ENCODE data around the gene MSL3B.

The MSL3B gene

GRCh38 chr2:233853353-233853752 is 14.8 kb downstream of the MSL3B start:
- no peak for TF ChIP-seq CTCF (IDR thresholded peaks at IDR 0.05)
- H3K27ac ChIP-seq: no peak overlapping the region
- peaks cover 33 to 42% of the 10 kb centered on the region in 2 experiments for H3K4me1 ChIP-seq (ENCODE audit: control insufficient read depth in 1 of 2, insufficient read depth in 1 of 2, low read depth in 1 of 2, low read length in 1 of 2)
- H3K27me3 ChIP-seq: no peaks in the 10 kb centered on the region
- H3K9me3 ChIP-seq: no peaks in the 10 kb centered on the region
- peak overlapping the region in 1 of 2 experiments; percentile 71 for H3K4me3 ChIP-seq (ENCODE audit: low read depth in 1 of 2, low read length in 1 of 2)
- peaks cover 20% of the 10 kb centered on the region for H3K36me3 ChIP-seq

GRCh38 chr2:233852056-233852455 is 16.1 kb downstream of the MSL3B start:
- peaks cover 33 to 36% of the 10 kb centered on the region in 2 experiments for H3K4me1 ChIP-seq (ENCODE audit: control insufficient read depth in 1 of 2, insufficient read depth in 1 of 2, low read depth in 1 of 2, low read length in 1 of 2)
- peak overlapping the region; percentile 66 for H3K27ac ChIP-seq
- peaks cover 32% of the 10 kb centered on the region for H3K36me3 ChIP-seq
- H3K27me3 ChIP-seq: no peaks in the 10 kb centered on the region
- H3K4me3 ChIP-seq (ENCODE audit: low read depth in 1 of 2, low read length in 1 of 2): no peak overlapping the region
- H3K9me3 ChIP-seq: no peaks in the 10 kb centered on the region
- TF ChIP-seq CTCF (IDR thresholded peaks at IDR 0.05): no peak

GRCh38 chr2:233851169-233851568 is 17.0 kb downstream of the MSL3B start:
- peaks cover 33 to 36% of the 10 kb centered on the region in 2 experiments for H3K4me1 ChIP-seq (ENCODE audit: control insufficient read depth in 1 of 2, insufficient read depth in 1 of 2, low read depth in 1 of 2, low read length in 1 of 2)
- H3K36me3 ChIP-seq: peaks cover 41% of the 10 kb centered on the region
- TF ChIP-seq CTCF (IDR thresholded peaks at IDR 0.05): no peak

GRCh38 chr2:233850745-233851144 is 17.4 kb downstream of the MSL3B start:
- no peaks in the 10 kb centered on the region for H3K27me3 ChIP-seq
- no peaks in the 10 kb centered on the region for H3K9me3 ChIP-seq
- peaks cover 41% of the 10 kb centered on the region for H3K36me3 ChIP-seq
- no peak overlapping the region for H3K4me3 ChIP-seq (ENCODE audit: low read depth in 1 of 2, low read length in 1 of 2)
- H3K27ac ChIP-seq: no peak overlapping the region
- no peak for TF ChIP-seq CTCF (IDR thresholded peaks at IDR 0.05)
- H3K4me1 ChIP-seq (ENCODE audit: control insufficient read depth in 1 of 2, insufficient read depth in 1 of 2, low read depth in 1 of 2, low read length in 1 of 2): peaks cover 33 to 36% of the 10 kb centered on the region in 2 experiments

More at GRCh38 chr2:233851169-233851568, 17.0 kb downstream of the MSL3B start:
- Histone ChIP-seq H3K27me3 (no peaks in the 10 kb centered on the region), H3K4me3 (ENCODE audit: low read depth in 1 of 2, low read length in 1 of 2) (no peak overlapping the region), H3K27ac (no peak overlapping the region), H3K9me3 (no peaks in the 10 kb centered on the region)

- H3K4me1 ChIP-seq (ENCODE audit: control insufficient read depth in 1 of 2, insufficient read depth in 1 of 2, low read depth in 1 of 2, low read length in 1 of 2): peaks cover 29% of the 10 kb centered on the region in 2 experiments
- no peak overlapping the region for H3K27ac ChIP-seq
- H3K9me3 ChIP-seq: no peaks in the 10 kb centered on the region
- H3K36me3 ChIP-seq: peaks cover 42% of the 10 kb centered on the region
- H3K27me3 ChIP-seq: no peaks in the 10 kb centered on the region
- H3K4me3 ChIP-seq (ENCODE audit: low read depth in 1 of 2, low read length in 1 of 2): no peak overlapping the region
- no peak for TF ChIP-seq CTCF (IDR thresholded peaks at IDR 0.05)
Measured at GRCh38 chr2:233849607-233850271, 18.4 kb downstream of the MSL3B start.
